Kidney epithelial cell (primary cell): Measurements from ENCODE around the gene ORAI2. TPM values are rescaled to one million over a fixed set of nuclear protein-coding genes. Genes with fewer than 3 reads are reported as not detected.
"Not testable (repeated sequence)": the region's sequence is repeated elsewhere in the genome, so short reads cannot be mapped to it uniquely, and the experiment has no call there.

Source experiments
- DNase-seq: peaks from one replicate; pipeline ENCODE4 v3.0.0-alpha.2; 2010; ENCODE audit warnings: low read depth
- H3K27me3 ChIP-seq: 2 replicates; pipeline ENCODE4 v1.6.0; 2011; ENCODE audit warnings: low read length; ENCODE audit not compliant: control insufficient read depth, insufficient read depth
- H3K36me3 ChIP-seq: 2 replicates; pipeline ENCODE4 v1.5.1; 2011; ENCODE audit warnings: low read length; ENCODE audit not compliant: control insufficient read depth, insufficient read depth
- H3K4me3 ChIP-seq: 2 replicates; pipeline ENCODE4 v1.5.1; 2011; ENCODE audit warnings: low read depth, mild to moderate bottlenecking, control low read depth, low read length
- CTCF ChIP-seq: IDR thresholded peaks from 2 replicates; pipeline ENCODE4 v1.5.1; 2011; ENCODE audit warnings: mild to moderate bottlenecking, moderate library complexity, low read length, control low read depth, inconsistent platforms; ENCODE audit not compliant: insufficient read depth, poor library complexity, severe bottlenecking
- total RNA-seq: library from RNA; depleted of rRNA; stranded (reverse); fragments of >200 nt; gene quantifications from 2 replicates; pipeline ENCODE4 v1.2.3, GENCODE V29; 2015

Gene ORAI2
- total RNA-seq, 1 donor from 2014 or later, result 56.2 TPM

GRCh38 chr7:102471791-102472125 is 38.4 kb downstream of the ORAI2 start:
- H3K4me3 ChIP-seq, result no peak overlapping the region
- no peak for TF ChIP-seq CTCF
- H3K36me3 ChIP-seq, result peaks cover 2% of the 10 kb centered on the region
- no peaks in the 10 kb centered on the region for H3K27me3 ChIP-seq
- DNase-seq, result no peak

- no peak for TF ChIP-seq CTCF
- no peak for DNase-seq
- H3K4me3 ChIP-seq, result no peak overlapping the region
- no peaks in the 10 kb centered on the region for H3K27me3 ChIP-seq
- H3K36me3 ChIP-seq, result peaks cover 2% of the 10 kb centered on the region
Observed at GRCh38 chr7:102472126-102473041, 39.0 kb downstream of the ORAI2 start.

- Histone ChIP-seq H3K27me3 (no peaks in the 10 kb centered on the region), H3K36me3 (peaks cover 2% of the 10 kb centered on the region), H3K4me3 (no peak overlapping the region)
- DNase-seq, result no peak
- no peak for TF ChIP-seq CTCF
Observed at GRCh38 chr7:102473271-102473991, 40.1 kb downstream of the ORAI2 start.

GRCh38 chr7:102474116-102474515 is 40.7 kb downstream of the ORAI2 start:
- not testable (repeated sequence) for H3K27me3 ChIP-seq, H3K4me3 ChIP-seq, DNase-seq, H3K36me3 ChIP-seq

GRCh38 chr7:102474736-102475435 is 41.5 kb downstream of the ORAI2 start:
- not testable (repeated sequence) for H3K27me3 ChIP-seq, DNase-seq, H3K36me3 ChIP-seq, H3K4me3 ChIP-seq

GRCh38 chr7:102478314-102479208 is 45.2 kb downstream of the ORAI2 start, which contains the start of gene POLR2J:
Gene POLR2J, minus strand, starts transcription at chr7:102478922. Its CDS starts 62 bp downstream, at chr7:102478860.
- not testable (repeated sequence) for DNase-seq, H3K27me3 ChIP-seq, H3K36me3 ChIP-seq
- peak within 1 kb of the TSS; percentile 35 for H3K4me3 ChIP-seq

- not testable (repeated sequence) for H3K36me3 ChIP-seq, DNase-seq, H3K27me3 ChIP-seq, H3K4me3 ChIP-seq
Observed at GRCh38 chr7:102479209-102479584, 45.8 kb downstream of the ORAI2 start.
